ENCODE measurements around the gene ZNF521. TPM values are rescaled to one million over a fixed set of nuclear protein-coding genes. Genes with fewer than 3 reads are reported as not detected.

ZNF521 gene
- total and polyA plus RNA-seq, 2 of the 13 experiments (the other 11 are each of a cell fraction or from before 2014, with no cell fraction given): 0.02 TPM; not detected in 1

DNA sequence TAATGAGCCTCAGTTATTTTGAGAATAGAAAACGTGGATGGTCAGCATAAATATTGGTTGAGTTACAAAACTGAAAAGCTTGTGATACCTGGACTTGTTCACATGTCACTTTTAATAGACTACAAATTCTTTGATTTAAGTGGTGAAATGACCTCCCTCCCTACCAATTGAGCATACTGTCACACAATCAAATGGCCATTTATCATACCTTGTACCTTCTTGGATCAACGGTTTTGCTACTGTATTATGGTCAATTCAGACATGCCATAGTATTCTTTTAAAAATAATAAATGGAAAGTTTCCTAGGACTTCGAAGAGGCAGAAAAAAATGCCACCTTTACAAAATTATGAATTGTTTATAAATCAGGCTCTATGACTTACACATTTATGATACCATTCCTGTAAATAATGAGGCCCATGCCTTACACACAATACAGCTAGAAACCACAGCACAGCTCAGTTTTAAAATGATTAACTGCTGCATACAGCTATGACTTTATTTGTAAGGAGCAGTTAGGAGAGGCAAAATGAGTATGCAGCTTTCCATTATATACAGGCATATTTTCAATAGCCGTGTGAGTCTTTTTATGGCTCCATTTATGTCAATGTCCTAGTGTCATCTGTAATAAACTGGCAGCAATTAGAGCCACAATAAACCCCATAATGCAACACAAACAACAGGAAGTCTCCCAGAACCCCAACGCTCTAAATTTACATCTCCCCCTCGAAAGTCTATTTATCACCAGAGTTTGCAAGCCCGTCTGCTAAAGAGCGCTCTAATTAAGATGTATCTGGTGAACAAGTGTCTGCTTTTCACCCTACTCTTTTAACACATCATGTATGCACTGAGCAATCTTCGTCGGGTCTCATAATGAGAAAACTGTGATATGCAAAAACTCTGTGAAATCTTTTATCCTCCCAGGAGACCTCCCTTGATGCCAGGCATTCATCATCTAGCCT is 176.1 kb downstream of the ZNF521 start:
- H3K4me2 ChIP-seq (ENCODE audit: low read depth, low read length): no peak overlapping the region
- H4K20me1 ChIP-seq (ENCODE audit: insufficient read depth, low read length): no peaks in the 10 kb centered on the region
- H3K9me3 ChIP-seq (ENCODE audit: low read length): no peaks in the 10 kb centered on the region
- ChIA-PET CTCF (ENCODE audit: low intra/inter-chr PET ratio, low total read pairs) (no interaction called here), POLR2A (no interaction called here)
- no peaks in the 10 kb centered on the region for H3K79me2 ChIP-seq (ENCODE audit: insufficient read depth, low read length)
- no peaks in the 10 kb centered on the region for H3K4me1 ChIP-seq (ENCODE audit: insufficient read depth, low read length)
- in situ Hi-C loops (cut with HindIII; ENCODE audit: extremely low pct_ligation_motif_present, low pct_unique_long_range_greater_than_20kb) (no loop called here), intact Hi-C loops (cut with micrococcal nuclease; ENCODE audit: unreplicated experiment) (no loop called here)
- H3K4me3 ChIP-seq (replicated peaks in 1 of 3; ENCODE audit: insufficient read depth in 1 of 3, low read depth in 2 of 3, low read length in 3 of 3): no peak overlapping the region
- FAIRE-seq (no peak), DNase-seq (ENCODE audit: low spot score) (no peak), ATAC-seq (no peak)
- 20% methylated on average over 10 of the region's 10 CpGs for WGBS (ENCODE audit: low lambda C conversion rate)
- no peak overlapping the region for H2AFZ ChIP-seq (ENCODE audit: low read length)
- H3K36me3 ChIP-seq (replicated peaks in 1 of 2; ENCODE audit: control insufficient read depth in 1 of 2, insufficient read depth in 2 of 2, low read length in 2 of 2): no peaks in the 10 kb centered on the region
- no peak overlapping the region for H3K9ac ChIP-seq (ENCODE audit: insufficient read depth, low read depth, low read length)
- no peaks in the 10 kb centered on the region for H3K27me3 ChIP-seq (ENCODE audit: control insufficient read depth in 1 of 2, insufficient read depth in 2 of 2, low read length in 2 of 2)
- H3K27ac ChIP-seq (ENCODE audit: extremely low read length, insufficient read depth, low read length): no peak overlapping the region
- no TSS peak for BruUV-seq (replicated peaks)
- TF ChIP-seq HOXA9 (CRISPR knock-in tag; IDR thresholded peaks at IDR 0.05; ENCODE audit: borderline replicate concordance): no peak
- no peak for TF ChIP-seq MTA1 (CRISPR knock-in tag; IDR thresholded peaks at IDR 0.05; ENCODE audit: borderline replicate concordance)
- no peak for TF ChIP-seq ZNF12 (CRISPR knock-in tag; IDR thresholded peaks at IDR 0.05)
- TF ChIP-seq, protein P1, sequence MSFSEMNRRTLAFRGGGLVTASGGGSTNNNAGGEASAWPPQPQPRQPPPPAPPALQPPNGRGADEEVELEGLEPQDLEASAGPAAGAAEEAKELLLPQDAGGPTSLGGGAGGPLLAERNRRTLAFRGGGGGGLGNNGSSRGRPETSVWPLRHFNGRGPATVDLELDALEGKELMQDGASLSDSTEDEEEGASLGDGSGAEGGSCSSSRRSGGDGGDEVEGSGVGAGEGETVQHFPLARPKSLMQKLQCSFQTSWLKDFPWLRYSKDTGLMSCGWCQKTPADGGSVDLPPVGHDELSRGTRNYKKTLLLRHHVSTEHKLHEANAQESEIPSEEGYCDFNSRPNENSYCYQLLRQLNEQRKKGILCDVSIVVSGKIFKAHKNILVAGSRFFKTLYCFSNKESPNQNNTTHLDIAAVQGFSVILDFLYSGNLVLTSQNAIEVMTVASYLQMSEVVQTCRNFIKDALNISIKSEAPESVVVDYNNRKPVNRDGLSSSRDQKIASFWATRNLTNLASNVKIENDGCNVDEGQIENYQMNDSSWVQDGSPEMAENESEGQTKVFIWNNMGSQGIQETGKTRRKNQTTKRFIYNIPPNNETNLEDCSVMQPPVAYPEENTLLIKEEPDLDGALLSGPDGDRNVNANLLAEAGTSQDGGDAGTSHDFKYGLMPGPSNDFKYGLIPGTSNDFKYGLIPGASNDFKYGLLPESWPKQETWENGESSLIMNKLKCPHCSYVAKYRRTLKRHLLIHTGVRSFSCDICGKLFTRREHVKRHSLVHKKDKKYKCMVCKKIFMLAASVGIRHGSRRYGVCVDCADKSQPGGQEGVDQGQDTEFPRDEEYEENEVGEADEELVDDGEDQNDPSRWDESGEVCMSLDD (CRISPR knock-in tag; IDR thresholded peaks at IDR 0.05; ENCODE audit: borderline replicate concordance): no peak
- no peak for TF ChIP-seq ZNF615 (CRISPR knock-in tag; IDR thresholded peaks at IDR 0.05; ENCODE audit: borderline replicate concordance)
- no peak for TF ChIP-seq GATA4 (IDR thresholded peaks at IDR 0.05; ENCODE audit: borderline replicate concordance, low read depth)
- TF ChIP-seq SPEN (CRISPR knock-in tag; IDR thresholded peaks at IDR 0.05; ENCODE audit: low read depth): no peak
- no peak for TF ChIP-seq CEBPB (IDR thresholded peaks at IDR 0.05; ENCODE audit: borderline replicate concordance, low read depth, low read length)
